HG03159 (cell line): ENCODE measurements around the gene DOK7.
A peak's percentile ranks its signal among the peaks of the same experiment; 100 is the strongest.

Experiments used
- ATAC-seq: cut with Tn5 transposase; IDR thresholded peaks from one replicate; pipeline ENCODE4 v1.9.1; 2021; ENCODE audit warnings: mild to moderate bottlenecking, moderate library complexity; ENCODE audit not compliant: unreplicated experiment

The DOK7 gene

DNA sequence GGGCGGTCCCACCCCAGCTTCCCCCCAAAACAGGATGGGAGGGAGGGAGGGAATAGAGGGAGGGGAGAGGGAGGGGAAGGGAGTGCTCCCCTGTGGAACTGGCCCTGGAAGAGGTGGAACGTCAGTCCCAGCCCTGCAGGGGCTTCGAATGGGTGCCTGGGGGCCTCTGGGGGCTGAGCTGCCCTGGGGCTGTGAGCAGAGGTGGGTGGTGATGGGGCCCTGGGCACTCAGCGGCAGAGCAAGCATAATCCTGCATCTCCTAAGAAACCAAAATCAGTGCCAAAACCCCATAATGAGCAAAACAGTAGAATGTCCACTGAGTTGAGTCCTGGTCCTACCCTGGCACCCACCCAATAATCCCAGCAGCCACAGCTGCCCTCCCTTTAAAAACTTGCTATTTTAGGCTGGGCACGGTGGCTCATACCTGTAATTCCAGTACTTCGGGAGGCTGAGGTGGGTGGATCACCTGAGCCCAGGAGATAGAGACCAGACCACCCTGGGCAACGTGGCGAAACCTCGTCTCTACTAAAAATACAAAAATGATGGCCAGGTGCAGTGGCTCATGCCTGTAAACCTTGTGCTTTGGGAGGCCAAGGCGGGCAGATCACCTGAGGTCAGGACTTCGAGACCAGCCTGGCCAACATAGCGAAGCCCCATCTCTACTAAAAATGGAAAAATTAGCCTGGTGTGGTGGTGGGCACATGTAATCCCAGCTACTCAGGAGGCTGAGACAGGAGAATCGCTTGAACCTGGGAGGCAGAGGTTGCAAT is 11.1 kb downstream of the DOK7 start:
- ATAC-seq = no peak

DNA sequence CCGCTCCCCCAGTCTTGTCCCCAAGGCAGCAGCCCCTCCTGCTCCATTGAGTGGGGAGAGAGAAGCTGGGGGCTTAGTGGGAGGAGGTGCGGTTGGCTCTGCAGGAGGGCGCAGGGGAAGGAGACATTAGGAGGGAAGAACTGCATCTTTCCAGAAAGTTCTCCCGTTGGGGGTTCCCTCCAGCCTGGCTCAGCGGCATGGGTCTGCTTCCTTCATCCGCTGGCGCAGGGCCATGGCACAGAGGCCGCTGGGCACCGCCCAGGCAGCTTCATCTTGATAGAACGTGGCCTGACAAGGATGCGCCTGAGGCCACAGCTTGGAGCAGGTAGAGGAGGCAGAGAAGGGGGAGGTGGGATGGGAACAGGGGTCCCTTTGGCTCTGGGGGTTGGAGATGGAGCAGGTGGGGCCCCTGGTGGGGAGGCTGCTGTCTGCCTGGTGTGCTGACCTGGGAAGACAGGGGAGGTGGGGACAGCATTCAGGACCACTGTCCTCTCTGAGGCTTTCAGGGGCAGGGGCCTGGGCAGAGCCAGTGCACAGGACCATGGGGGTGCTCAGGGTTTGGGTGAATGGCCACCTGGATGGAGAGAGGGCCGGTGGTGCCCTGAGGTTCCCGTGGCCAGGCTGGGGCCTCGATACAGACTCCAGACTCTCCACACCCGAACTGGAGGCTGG is 12.1 kb downstream of the DOK7 start:
- no peak for ATAC-seq

DNA sequence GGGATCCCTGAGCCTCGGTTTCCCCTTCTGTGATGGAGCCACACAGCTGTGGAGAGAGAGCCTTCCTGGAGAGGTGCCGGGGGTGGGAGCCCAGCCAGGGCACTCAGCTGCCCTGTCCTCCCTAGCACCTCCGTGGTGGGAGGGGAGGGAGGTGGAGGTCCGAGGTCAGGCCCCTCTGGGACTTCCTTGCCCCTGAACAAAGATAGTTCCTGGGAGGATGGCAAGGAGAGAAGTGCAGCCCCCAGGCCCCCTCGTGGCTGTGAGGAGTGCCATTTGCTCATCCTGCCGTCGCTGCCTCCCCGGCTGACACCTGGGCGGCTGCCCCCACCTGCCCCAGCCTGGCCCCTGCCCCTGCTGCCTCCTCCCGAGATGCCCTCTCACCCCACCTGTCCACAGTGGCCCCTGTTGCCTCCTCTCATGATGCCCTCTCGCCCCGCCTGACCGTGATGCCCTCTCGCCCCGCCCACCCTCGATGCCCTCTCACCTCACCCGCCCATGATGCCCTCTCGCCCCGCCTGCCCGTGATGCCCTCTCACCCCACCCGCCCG is 12.7 kb downstream of the DOK7 start:
- ATAC-seq = no peak

GRCh38 chr4:3476341-3476747 is 13.2 kb downstream of the DOK7 start:
- ATAC-seq = no peak

- ATAC-seq = no peak
Observed at GRCh38 chr4:3476936-3477749, 14.0 kb downstream of the DOK7 start.

DNA sequence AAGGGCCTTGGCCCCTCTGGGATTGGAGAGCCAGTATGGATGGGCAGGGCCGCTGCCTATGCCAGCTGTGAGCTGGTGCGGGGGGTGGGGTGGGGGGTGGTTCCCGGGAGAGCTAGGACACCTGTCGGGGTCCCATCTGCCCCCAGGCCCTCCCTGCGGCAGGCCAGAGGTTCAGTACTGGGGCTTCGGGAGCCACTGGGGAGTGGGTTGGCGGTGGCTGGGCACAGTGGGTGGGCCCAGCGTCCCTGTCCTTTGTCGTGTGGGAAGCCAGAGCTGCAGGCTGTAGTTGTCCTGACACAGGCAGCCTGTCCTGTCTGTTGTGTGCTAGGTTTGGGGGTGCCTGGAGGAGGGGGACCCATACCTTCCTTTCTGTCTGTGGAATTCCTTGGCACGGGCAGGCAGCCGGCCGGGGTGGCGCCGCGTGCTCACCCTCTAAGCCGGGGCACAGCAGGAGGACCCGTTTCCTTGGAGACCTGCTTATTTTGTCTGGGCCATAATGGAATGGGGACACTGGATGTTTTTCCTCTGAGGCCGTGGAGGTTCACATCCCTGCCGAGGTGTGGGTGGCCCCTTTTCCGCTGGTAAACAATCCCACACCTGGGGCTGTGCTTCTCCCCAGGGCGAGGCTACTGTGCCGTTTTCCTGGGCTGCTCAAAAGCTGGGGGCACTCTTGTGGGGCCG is 14.8 kb downstream of the DOK7 start:
- ATAC-seq = no peak

DNA sequence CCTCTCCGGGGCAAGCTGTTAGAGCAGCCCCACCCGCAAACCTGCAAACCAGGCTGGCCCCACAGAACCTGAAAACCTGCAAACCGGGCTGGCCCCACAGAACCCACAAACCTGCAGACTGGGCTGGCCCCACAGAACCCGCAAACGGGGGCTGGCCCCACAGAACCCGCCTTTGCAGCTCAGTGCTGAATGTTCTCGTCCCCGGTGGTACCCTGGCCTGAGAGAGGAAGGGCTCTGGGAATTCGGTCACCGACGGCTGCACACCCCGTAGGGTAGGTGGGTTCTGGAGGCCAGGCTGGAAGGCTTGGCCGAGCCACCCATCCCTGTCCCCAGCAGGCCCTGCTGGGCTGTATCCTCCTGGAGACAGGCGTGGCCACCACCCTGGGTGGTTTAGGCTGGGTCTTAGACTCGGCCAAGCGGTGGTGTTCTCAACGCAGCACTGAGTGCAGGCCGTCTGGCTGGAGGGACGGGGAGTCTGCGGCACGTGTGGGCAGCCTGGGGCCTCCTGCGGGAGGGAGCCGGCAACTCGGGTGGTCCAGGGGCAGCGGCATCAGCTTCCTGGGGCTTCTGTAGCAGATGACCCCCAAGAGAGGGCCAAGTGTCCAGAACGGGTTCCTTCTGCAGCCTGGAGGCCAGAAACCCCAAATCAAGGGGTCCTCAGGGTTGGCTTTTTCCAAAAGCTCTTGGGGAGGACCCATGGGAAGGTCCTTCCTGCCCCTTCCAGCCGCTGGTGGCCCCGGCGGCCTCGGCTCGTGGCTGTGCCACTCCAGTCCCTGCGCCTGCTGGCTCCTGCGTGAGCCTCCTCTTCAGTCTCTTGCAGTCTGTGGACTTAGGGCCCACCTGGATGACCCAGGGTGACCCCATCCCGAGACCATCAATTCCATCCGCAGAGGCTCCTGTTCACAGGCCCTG is 15.6 kb downstream of the DOK7 start:
- ATAC-seq = no peak

DNA sequence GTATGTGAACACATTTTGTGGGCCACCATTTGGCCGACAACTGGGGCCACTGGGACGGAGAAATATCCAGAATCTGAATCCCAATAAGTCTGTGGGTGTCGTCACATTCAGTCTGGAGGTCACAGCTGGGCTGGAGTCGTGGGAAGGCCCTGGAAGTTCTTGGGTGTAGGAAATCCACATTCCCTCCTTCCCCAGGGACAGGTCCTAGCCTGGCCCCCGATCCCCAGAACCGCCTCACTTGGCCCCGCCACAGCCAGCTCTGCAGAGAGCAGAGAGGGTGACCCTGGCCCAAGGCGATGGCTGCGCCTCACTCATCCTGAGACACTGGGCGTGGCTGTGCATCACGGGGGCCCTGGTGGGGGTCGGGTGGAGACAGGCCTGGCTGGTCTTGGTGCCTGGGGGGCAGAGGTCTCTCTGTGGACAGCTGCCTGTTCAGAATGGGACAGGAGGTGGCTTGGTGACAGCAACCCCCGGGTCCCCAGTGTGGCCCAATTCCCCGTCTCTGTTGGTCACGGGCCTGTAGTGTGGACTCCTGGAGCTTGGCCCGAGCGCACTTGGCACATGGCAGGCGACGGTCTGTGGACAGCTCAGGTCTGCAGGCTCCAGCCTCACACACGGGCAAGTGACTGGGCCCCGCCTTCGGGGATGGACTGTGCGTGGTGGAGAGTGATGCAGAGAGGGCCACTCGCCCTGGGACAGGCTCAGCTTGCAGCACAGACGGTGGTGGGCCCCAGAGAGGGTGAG is 16.4 kb downstream of the DOK7 start:
- ATAC-seq = no peak

GRCh38 chr4:3480528-3481112 is 17.5 kb downstream of the DOK7 start:
- ATAC-seq = peak; percentile 43

GRCh38 chr4:3481113-3481531 is 18.0 kb downstream of the DOK7 start:
- no peak for ATAC-seq

DNA sequence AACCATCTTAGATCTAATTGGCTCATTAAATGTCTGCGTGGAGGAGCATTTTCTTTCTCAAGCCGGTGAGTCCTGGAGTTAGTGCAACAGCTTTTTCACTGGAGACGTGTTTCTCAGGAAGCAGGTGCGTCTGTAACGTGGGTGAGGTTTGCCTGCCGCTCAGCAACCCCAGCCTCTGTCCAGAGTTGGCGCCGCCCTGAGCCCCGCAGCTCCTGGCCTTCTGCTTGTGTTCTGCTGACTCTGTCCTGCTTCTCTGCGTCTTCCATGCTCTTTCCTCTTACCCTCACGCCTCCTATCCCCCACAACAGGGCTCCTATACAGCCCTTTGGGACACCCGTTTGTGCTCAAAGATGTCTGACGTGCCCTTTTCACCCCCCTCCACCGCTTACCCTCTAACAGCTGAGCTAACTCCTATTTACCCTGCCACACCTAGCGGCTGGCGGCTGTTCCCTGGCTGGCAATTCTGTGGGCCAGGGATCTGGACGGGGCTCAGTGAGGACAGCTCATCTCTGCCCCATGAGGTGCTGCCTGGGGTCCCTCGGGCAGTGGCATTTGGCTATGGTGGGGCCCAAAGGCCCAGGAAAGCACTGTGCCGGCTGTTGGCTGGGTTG is 18.8 kb downstream of the DOK7 start:
- ATAC-seq = no peak

- ATAC-seq = no peak
Observed at GRCh38 chr4:3482707-3483106, 19.6 kb downstream of the DOK7 start.

DNA sequence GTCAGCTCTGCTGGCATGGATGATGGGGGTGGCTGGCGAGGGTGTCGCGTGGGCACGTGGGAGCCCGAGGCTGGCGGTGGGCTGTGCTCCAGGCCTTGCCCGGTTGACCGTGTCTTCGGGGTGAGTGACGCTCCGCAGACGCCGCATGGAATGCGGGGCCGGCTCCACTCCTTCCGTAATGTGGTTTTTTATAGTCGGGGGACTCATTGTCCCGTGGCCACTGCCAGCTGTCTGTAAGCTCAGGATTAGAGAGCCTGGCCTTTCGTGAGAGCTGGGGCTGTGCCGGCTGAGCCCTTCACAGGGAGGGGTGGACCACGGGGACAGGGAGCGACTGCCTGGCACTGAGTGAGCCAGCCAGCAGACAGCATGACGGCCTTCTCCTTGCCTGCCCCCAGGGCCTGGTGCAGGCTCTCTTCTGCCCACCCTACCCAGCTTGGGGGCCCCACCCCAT is 20.4 kb downstream of the DOK7 start:
- ATAC-seq = no peak

- ATAC-seq = no peak
Observed at GRCh38 chr4:3484057-3484973, 21.2 kb downstream of the DOK7 start.

GRCh38 chr4:3485011-3485791 is 22.1 kb downstream of the DOK7 start:
- ATAC-seq = no peak

- ATAC-seq = no peak
Observed at GRCh38 chr4:3485886-3486540, 22.9 kb downstream of the DOK7 start.
